HEK293T (cell line): ENCODE measurements around the gene SUPT20HL2.

Experiments
- BHLHE40 ChIP-seq: fragments of 450-650 bp; IDR thresholded peaks from 2 replicates; pipeline ENCODE4 v1.6.1; 2016; ENCODE audit warnings: mild to moderate bottlenecking, moderate library complexity, borderline replicate concordance
- SP1 ChIP-seq: fragments of 450-650 bp; IDR thresholded peaks from 2 replicates; pipeline ENCODE4 v1.6.1; 2017
- TF ChIP-seq, protein P1 (sequence below): fragments of 450-650 bp; IDR thresholded peaks from 2 replicates; pipeline ENCODE4 v1.6.1; 2016

GRCh38 chrX:24350217-24350616, 36.3 kb upstream of the SUPT20HL2 start:
- TF ChIP-seq, protein P1, sequence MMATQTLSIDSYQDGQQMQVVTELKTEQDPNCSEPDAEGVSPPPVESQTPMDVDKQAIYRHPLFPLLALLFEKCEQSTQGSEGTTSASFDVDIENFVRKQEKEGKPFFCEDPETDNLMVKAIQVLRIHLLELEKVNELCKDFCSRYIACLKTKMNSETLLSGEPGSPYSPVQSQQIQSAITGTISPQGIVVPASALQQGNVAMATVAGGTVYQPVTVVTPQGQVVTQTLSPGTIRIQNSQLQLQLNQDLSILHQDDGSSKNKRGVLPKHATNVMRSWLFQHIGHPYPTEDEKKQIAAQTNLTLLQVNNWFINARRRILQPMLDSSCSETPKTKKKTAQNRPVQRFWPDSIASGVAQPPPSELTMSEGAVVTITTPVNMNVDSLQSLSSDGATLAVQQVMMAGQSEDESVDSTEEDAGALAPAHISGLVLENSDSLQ = no peak
- TF ChIP-seq BHLHE40 (no peak), SP1 (no peak)
